Measurements from ENCODE around the gene CLEC7A. TPM values are rescaled to one million over a fixed set of nuclear protein-coding genes. Genes with fewer than 3 reads are reported as not detected.

Gene CLEC7A
- total RNA-seq, 2 donors from 2014 or later = not detected

DNA sequence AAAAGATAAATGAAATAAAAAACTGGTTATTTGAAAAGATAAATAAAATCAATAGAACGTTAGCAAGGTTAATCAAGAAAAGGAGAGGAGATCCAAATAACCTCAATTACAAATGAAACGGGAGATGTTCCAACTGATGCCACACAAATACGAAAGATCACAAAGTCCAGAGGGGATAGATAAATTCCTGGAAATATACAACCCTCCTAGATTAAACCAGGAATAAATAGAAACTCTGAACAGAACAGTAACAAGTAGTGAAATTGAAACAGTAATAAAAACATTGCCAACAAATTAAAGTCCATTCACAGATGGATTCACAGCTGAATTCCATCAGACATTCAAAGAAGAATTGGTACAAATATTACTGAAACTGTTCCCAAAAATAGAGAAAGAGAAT lies 43.6 kb downstream of the CLEC7A start:
- H3K4me3 ChIP-seq (ENCODE audit: low read length) = no peak overlapping the region
- TF ChIP-seq CTCF (conservative IDR thresholded peaks at IDR 0.05) = no peak

DNA sequence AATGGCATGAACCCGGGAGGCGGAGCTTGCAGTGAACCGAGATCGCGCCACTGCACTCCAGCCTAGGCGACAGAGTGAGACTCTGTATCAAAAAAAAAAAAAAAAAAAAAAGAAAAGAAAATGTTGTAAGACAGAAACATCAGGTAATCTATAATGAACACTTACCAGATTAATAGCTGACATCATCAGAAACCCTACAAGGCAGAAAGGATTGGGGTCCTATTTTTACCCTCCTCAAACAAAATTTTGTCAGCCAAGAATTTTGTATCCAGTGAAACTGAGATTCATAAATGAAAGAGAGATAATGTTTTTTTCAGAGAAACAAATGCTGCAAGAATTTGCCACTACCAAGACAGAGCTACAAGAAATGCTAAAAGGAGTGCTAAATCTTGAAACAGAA lies 45.3 kb downstream of the CLEC7A start:
- no peak overlapping the region for H3K27ac Mint-ChIP-seq
- no peak overlapping the region for H3K9ac ChIP-seq (ENCODE audit: extremely low read depth, low read length, poor library complexity, severe bottlenecking)
- no peaks in the 10 kb centered on the region for H3K36me3 ChIP-seq (ENCODE audit: control insufficient read depth, insufficient read depth, low read length)
- no peaks in the 10 kb centered on the region for H3K4me1 ChIP-seq (ENCODE audit: control insufficient read depth, insufficient read depth, low read length)
- no peak overlapping the region for H3K4me3 Mint-ChIP-seq
- H3K36me3 Mint-ChIP-seq (ENCODE audit: low read depth) = peaks cover 3% of the 10 kb centered on the region
- H3K9me3 ChIP-seq (ENCODE audit: control insufficient read depth, low read length) = peaks cover 14% of the 10 kb centered on the region
- no peaks in the 10 kb centered on the region for H3K27me3 ChIP-seq (ENCODE audit: control insufficient read depth, insufficient read depth, low read length, poor library complexity, severe bottlenecking)
- DNase-seq = no peak
- peaks cover 4% of the 10 kb centered on the region for H3K4me1 Mint-ChIP-seq
- no peak overlapping the region for H3K27ac ChIP-seq (ENCODE audit: low read depth, low read length)
- peaks cover 10% of the 10 kb centered on the region for H3K9me3 Mint-ChIP-seq
- WGBS, 2 experiments (ENCODE audit: insufficient coverage in 1 of 2, insufficient read length in 1 of 2) = 79% methylated on average over 5 of the region's 6 CpGs; no CpG with 5 or more reads in 1 of the 2 experiments
- H3K27me3 Mint-ChIP-seq (ENCODE audit: insufficient read depth) = no peaks in the 10 kb centered on the region
- no peak overlapping the region for H3K4me3 ChIP-seq (ENCODE audit: low read length)
- no peak for TF ChIP-seq CTCF (conservative IDR thresholded peaks at IDR 0.05)

More for the DNA sequence above, 43.6 kb downstream of the CLEC7A start:
- no peak for DNase-seq
- Mint-ChIP-seq H3K4me1 (peaks cover 9% of the 10 kb centered on the region), H3K27me3 (ENCODE audit: insufficient read depth) (no peaks in the 10 kb centered on the region), H3K27ac (no peak overlapping the region), H3K4me3 (no peak overlapping the region), H3K36me3 (ENCODE audit: low read depth) (peaks cover 3% of the 10 kb centered on the region), H3K9me3 (peaks cover 10% of the 10 kb centered on the region)
- Histone ChIP-seq H3K27ac (ENCODE audit: low read depth, low read length) (no peak overlapping the region), H3K9me3 (ENCODE audit: control insufficient read depth, low read length) (peaks cover 14% of the 10 kb centered on the region), H3K9ac (ENCODE audit: extremely low read depth, low read length, poor library complexity, severe bottlenecking) (no peak overlapping the region), H3K36me3 (ENCODE audit: control insufficient read depth, insufficient read depth, low read length) (no peaks in the 10 kb centered on the region), H3K4me1 (ENCODE audit: control insufficient read depth, insufficient read depth, low read length) (peaks cover 4% of the 10 kb centered on the region), H3K27me3 (ENCODE audit: control insufficient read depth, insufficient read depth, low read length, poor library complexity, severe bottlenecking) (no peaks in the 10 kb centered on the region)
- 87% methylated on average over 3 of the region's 3 CpGs; no CpG with 5 or more reads in 1 of the 2 experiments for WGBS, 2 experiments (ENCODE audit: insufficient coverage in 1 of 2, insufficient read length in 1 of 2)

GRCh38 chr12:10082117-10082874 lies 47.7 kb downstream of the CLEC7A start:
- Histone ChIP-seq H3K27me3 (ENCODE audit: control insufficient read depth, insufficient read depth, low read length, poor library complexity, severe bottlenecking) (no peaks in the 10 kb centered on the region), H3K27ac (ENCODE audit: low read depth, low read length) (no peak overlapping the region), H3K36me3 (ENCODE audit: control insufficient read depth, insufficient read depth, low read length) (no peaks in the 10 kb centered on the region), H3K4me1 (ENCODE audit: control insufficient read depth, insufficient read depth, low read length) (no peaks in the 10 kb centered on the region), H3K9me3 (ENCODE audit: control insufficient read depth, low read length) (peaks cover 14% of the 10 kb centered on the region), H3K9ac (ENCODE audit: extremely low read depth, low read length, poor library complexity, severe bottlenecking) (no peak overlapping the region), H3K4me3 (ENCODE audit: low read length) (no peak overlapping the region)
- WGBS, 2 experiments (ENCODE audit: insufficient coverage in 1 of 2, insufficient read length in 1 of 2) = 85 to 100% methylated on average over 2 to 5 of the region's 5 CpGs
- TF ChIP-seq CTCF (conservative IDR thresholded peaks at IDR 0.05) = no peak
- Mint-ChIP-seq H3K9me3 (peaks cover 10% of the 10 kb centered on the region), H3K36me3 (ENCODE audit: low read depth) (peaks cover 3% of the 10 kb centered on the region), H3K4me1 (no peaks in the 10 kb centered on the region), H3K27me3 (ENCODE audit: insufficient read depth) (no peaks in the 10 kb centered on the region), H3K27ac (no peak overlapping the region), H3K4me3 (no peak overlapping the region)
- DNase-seq = no peak

All from endodermal cell (in vitro differentiated cells).